ENCODE data around the gene AADACL4. TPM values are rescaled to one million over a fixed set of nuclear protein-coding genes. Genes with fewer than 3 reads are reported as not detected.

Gene AADACL4
- total RNA-seq (2014; rRNA removed; shearing (Covaris generic); ENCODE audit: low replicate concordance): not detected in 2 replicates

GRCh38 chr1:12643785-12644184 is at the start of gene AADACL4:
Gene AADACL4, plus strand, starts transcription at chr1:12644085. Its CDS starts 462 bp downstream, at chr1:12644547.
- peaks cover 10% of the 10 kb centered on the region for H3K9me3 ChIP-seq (ENCODE audit: low read length)

GRCh38 chr1:12594490-12594889 is 49.4 kb upstream of the AADACL4 start:
- Histone ChIP-seq H3K9me2 (replicated peaks; ENCODE audit: insufficient read depth, low read length) (no peaks in the 10 kb centered on the region), H4K20me1 (ENCODE audit: insufficient read depth, low read depth, low read length) (no peaks in the 10 kb centered on the region), H3K27me3 (ENCODE audit: low read length) (no peaks in the 10 kb centered on the region), H3K4me2 (ENCODE audit: low read depth, low read length, poor library complexity, severe bottlenecking) (no peak overlapping the region), H3K79me2 (ENCODE audit: low read length) (no peaks in the 10 kb centered on the region), H3K36me3 (ENCODE audit: insufficient read depth, low read length) (no peaks in the 10 kb centered on the region), H2AFZ (ENCODE audit: low read length) (no peak overlapping the region), H3K9me3 (ENCODE audit: low read length) (no peaks in the 10 kb centered on the region), H3K4me1 (ENCODE audit: low read length) (no peaks in the 10 kb centered on the region), H3K27ac (ENCODE audit: low read length) (no peak overlapping the region), H3K9ac (ENCODE audit: low read length) (no peak overlapping the region), H3K4me3 (ENCODE audit: low read length) (no peak overlapping the region)
- no peak for DNase-seq

More at GRCh38 chr1:12643785-12644184, at the start of gene AADACL4:
- DNase-seq: no peak
- H3K27me3 ChIP-seq (ENCODE audit: low read length): no peaks in the 10 kb centered on the region; the same call in 1 of the 2 replicates
- no peaks in the 10 kb centered on the region for H3K4me1 ChIP-seq (ENCODE audit: low read length)
- H3K9me2 ChIP-seq (replicated peaks; ENCODE audit: insufficient read depth, low read length): no peaks in the 10 kb centered on the region
- no peak within 1 kb of the TSS for H3K4me3 ChIP-seq (ENCODE audit: low read length)
- H3K4me2 ChIP-seq (ENCODE audit: low read depth, low read length, poor library complexity, severe bottlenecking): no peak within 1 kb of the TSS
- H3K79me2 ChIP-seq (ENCODE audit: low read length): no peaks in the 10 kb centered on the region
- H3K27ac ChIP-seq (ENCODE audit: low read length): no peak within 1 kb of the TSS
- H3K36me3 ChIP-seq (ENCODE audit: insufficient read depth, low read length): no peaks in the 10 kb centered on the region
- no peak within 1 kb of the TSS for H2AFZ ChIP-seq (ENCODE audit: low read length)
- no peaks in the 10 kb centered on the region for H4K20me1 ChIP-seq (ENCODE audit: insufficient read depth, low read depth, low read length)
- no peak within 1 kb of the TSS for H3K9ac ChIP-seq (ENCODE audit: low read length)

- H3K27ac ChIP-seq (ENCODE audit: low read length): no peak overlapping the region
Measured at GRCh38 chr1:12594966-12595756, 48.7 kb upstream of the AADACL4 start.

GRCh38 chr1:12595757-12596006 is 48.2 kb upstream of the AADACL4 start:
- Histone ChIP-seq H3K9me2 (replicated peaks; ENCODE audit: insufficient read depth, low read length) (no peaks in the 10 kb centered on the region), H3K9me3 (ENCODE audit: low read length) (no peaks in the 10 kb centered on the region), H3K27me3 (ENCODE audit: low read length) (no peaks in the 10 kb centered on the region), H3K4me2 (ENCODE audit: low read depth, low read length, poor library complexity, severe bottlenecking) (no peak overlapping the region), H4K20me1 (ENCODE audit: insufficient read depth, low read depth, low read length) (no peaks in the 10 kb centered on the region), H3K9ac (ENCODE audit: low read length) (no peak overlapping the region), H3K27ac (ENCODE audit: low read length) (no peak overlapping the region), H3K4me3 (ENCODE audit: low read length) (no peak overlapping the region), H3K79me2 (ENCODE audit: low read length) (no peaks in the 10 kb centered on the region), H3K4me1 (ENCODE audit: low read length) (no peaks in the 10 kb centered on the region), H3K36me3 (ENCODE audit: insufficient read depth, low read length) (no peaks in the 10 kb centered on the region), H2AFZ (ENCODE audit: low read length) (no peak overlapping the region)
- no peak for DNase-seq

More at GRCh38 chr1:12594966-12595756, 48.7 kb upstream of the AADACL4 start:
- Histone ChIP-seq H3K9me3 (ENCODE audit: low read length) (no peaks in the 10 kb centered on the region), H3K9ac (ENCODE audit: low read length) (no peak overlapping the region), H3K4me3 (ENCODE audit: low read length) (no peak overlapping the region), H3K4me1 (ENCODE audit: low read length) (no peaks in the 10 kb centered on the region), H3K36me3 (ENCODE audit: insufficient read depth, low read length) (no peaks in the 10 kb centered on the region), H3K79me2 (ENCODE audit: low read length) (no peaks in the 10 kb centered on the region), H3K4me2 (ENCODE audit: low read depth, low read length, poor library complexity, severe bottlenecking) (no peak overlapping the region), H4K20me1 (ENCODE audit: insufficient read depth, low read depth, low read length) (no peaks in the 10 kb centered on the region), H3K27me3 (ENCODE audit: low read length) (no peaks in the 10 kb centered on the region), H2AFZ (ENCODE audit: low read length) (no peak overlapping the region), H3K9me2 (replicated peaks; ENCODE audit: insufficient read depth, low read length) (no peaks in the 10 kb centered on the region)
- no peak for DNase-seq

GRCh38 chr1:12596007-12596821 is 47.7 kb upstream of the AADACL4 start:
- no peaks in the 10 kb centered on the region for H3K79me2 ChIP-seq (ENCODE audit: low read length)
- no peaks in the 10 kb centered on the region for H3K36me3 ChIP-seq (ENCODE audit: insufficient read depth, low read length)
- H3K4me1 ChIP-seq (ENCODE audit: low read length): no peaks in the 10 kb centered on the region
- no peaks in the 10 kb centered on the region for H4K20me1 ChIP-seq (ENCODE audit: insufficient read depth, low read depth, low read length)
- no peak overlapping the region for H3K4me2 ChIP-seq (ENCODE audit: low read depth, low read length, poor library complexity, severe bottlenecking)
- no peak overlapping the region for H3K9ac ChIP-seq (ENCODE audit: low read length)
- H3K27ac ChIP-seq (ENCODE audit: low read length): no peak overlapping the region
- DNase-seq: no peak
- no peaks in the 10 kb centered on the region for H3K9me3 ChIP-seq (ENCODE audit: low read length)
- H3K27me3 ChIP-seq (ENCODE audit: low read length): no peaks in the 10 kb centered on the region
- H3K9me2 ChIP-seq (replicated peaks; ENCODE audit: insufficient read depth, low read length): no peaks in the 10 kb centered on the region
- H3K4me3 ChIP-seq (ENCODE audit: low read length): no peak overlapping the region
- no peak overlapping the region for H2AFZ ChIP-seq (ENCODE audit: low read length)

- no peaks in the 10 kb centered on the region for H3K9me2 ChIP-seq (replicated peaks; ENCODE audit: insufficient read depth, low read length)
- no peaks in the 10 kb centered on the region for H3K4me1 ChIP-seq (ENCODE audit: low read length)
- H2AFZ ChIP-seq (ENCODE audit: low read length): no peak overlapping the region
- no peaks in the 10 kb centered on the region for H4K20me1 ChIP-seq (ENCODE audit: insufficient read depth, low read depth, low read length)
- H3K79me2 ChIP-seq (ENCODE audit: low read length): no peaks in the 10 kb centered on the region
- H3K36me3 ChIP-seq (ENCODE audit: insufficient read depth, low read length): no peaks in the 10 kb centered on the region
- no peak overlapping the region for H3K4me3 ChIP-seq (ENCODE audit: low read length)
- H3K27me3 ChIP-seq (ENCODE audit: low read length): no peaks in the 10 kb centered on the region
- no peak overlapping the region for H3K27ac ChIP-seq (ENCODE audit: low read length)
- H3K9ac ChIP-seq (ENCODE audit: low read length): no peak overlapping the region
- H3K9me3 ChIP-seq (ENCODE audit: low read length): no peaks in the 10 kb centered on the region
- no peak for DNase-seq
- no peak overlapping the region for H3K4me2 ChIP-seq (ENCODE audit: low read depth, low read length, poor library complexity, severe bottlenecking)
Measured at GRCh38 chr1:12597792-12598191, 46.1 kb upstream of the AADACL4 start.

- Histone ChIP-seq H3K4me2 (ENCODE audit: low read depth, low read length, poor library complexity, severe bottlenecking) (no peak overlapping the region), H3K4me1 (ENCODE audit: low read length) (no peaks in the 10 kb centered on the region), H3K9me3 (ENCODE audit: low read length) (no peaks in the 10 kb centered on the region)
Measured at GRCh38 chr1:12598974-12599373, 44.9 kb upstream of the AADACL4 start.

GRCh38 chr1:12599657-12600056 is 44.2 kb upstream of the AADACL4 start:
- Histone ChIP-seq H3K36me3 (ENCODE audit: insufficient read depth, low read length) (no peaks in the 10 kb centered on the region), H3K4me3 (ENCODE audit: low read length) (no peak overlapping the region), H2AFZ (ENCODE audit: low read length) (no peak overlapping the region), H4K20me1 (ENCODE audit: insufficient read depth, low read depth, low read length) (no peaks in the 10 kb centered on the region), H3K9me2 (replicated peaks; ENCODE audit: insufficient read depth, low read length) (no peaks in the 10 kb centered on the region), H3K4me1 (ENCODE audit: low read length) (no peaks in the 10 kb centered on the region), H3K9me3 (ENCODE audit: low read length) (no peaks in the 10 kb centered on the region), H3K79me2 (ENCODE audit: low read length) (no peaks in the 10 kb centered on the region), H3K9ac (ENCODE audit: low read length) (no peak overlapping the region), H3K4me2 (ENCODE audit: low read depth, low read length, poor library complexity, severe bottlenecking) (no peak overlapping the region), H3K27me3 (ENCODE audit: low read length) (no peaks in the 10 kb centered on the region), H3K27ac (ENCODE audit: low read length) (no peak overlapping the region)
- no peak for DNase-seq

More at GRCh38 chr1:12598974-12599373, 44.9 kb upstream of the AADACL4 start:
- no peaks in the 10 kb centered on the region for H4K20me1 ChIP-seq (ENCODE audit: insufficient read depth, low read depth, low read length)
- H3K79me2 ChIP-seq (ENCODE audit: low read length): no peaks in the 10 kb centered on the region
- H3K27me3 ChIP-seq (ENCODE audit: low read length): no peaks in the 10 kb centered on the region
- no peak overlapping the region for H3K27ac ChIP-seq (ENCODE audit: low read length)
- H2AFZ ChIP-seq (ENCODE audit: low read length): no peak overlapping the region
- H3K9me2 ChIP-seq (replicated peaks; ENCODE audit: insufficient read depth, low read length): no peaks in the 10 kb centered on the region
- DNase-seq: no peak
- no peaks in the 10 kb centered on the region for H3K36me3 ChIP-seq (ENCODE audit: insufficient read depth, low read length)
- H3K4me3 ChIP-seq (ENCODE audit: low read length): no peak overlapping the region
- H3K9ac ChIP-seq (ENCODE audit: low read length): no peak overlapping the region

Data from Karpas-422 (cell line).